Lower leg skin (tissue), 4 donors: ENCODE results near the gene GPS1. TPM values are rescaled to one million over a fixed set of nuclear protein-coding genes. Genes with fewer than 3 reads are reported as not detected.

Experiments
- DNase-seq, 2 donors: peaks; one replicate each; pipeline ENCODE4 v3.0.0-alpha.2; 2019; ENCODE audit warnings: low spot score in 2 of 2
- H3K4me3 ChIP-seq: fragments of 200-600 bp; sonication (generic); 2 replicates; pipeline ENCODE4 v1.5.1; 2017; ENCODE audit warnings: mild to moderate bottlenecking, low read depth; ENCODE audit not compliant: poor library complexity, severe bottlenecking
- POLR2A ChIP-seq, 2 donors: fragments of 450-650 bp; IDR thresholded peaks; one replicate each; pipeline ENCODE4 v1.6.1; 2016 to 2017; ENCODE audit warnings: antibody characterized with exemption in 2 of 2, mild to moderate bottlenecking in 1 of 2, moderate library complexity in 1 of 2
- WGBS, 2 donors: methylation state at CpG; one replicate each; pipeline ENCODE4 v1.1.5; 2018; 5-methylcytosine and 5-hydroxymethylcytosine counted together
- intact Hi-C: fragments of 100-400 bp; cut with DNase I; formaldehyde crosslinking; loops from one replicate; pipeline ENCODE4 v1.15.0; 2023; ENCODE audit warnings: low total_unique reads
- total RNA-seq, 4 donors: library from RNA; depleted of rRNA; stranded (reverse); fragments of >200 nt; gene quantifications; one replicate each; pipeline ENCODE4 v1.1.0, GENCODE V29; 2016
- TF ChIP-seq, protein P1 (sequence below), 3 donors: fragments of 450-650 bp; IDR thresholded peaks; one replicate each; pipeline ENCODE4 v1.5.1; 2016; ENCODE audit warnings: antibody characterized with exemption in 3 of 3, mild to moderate bottlenecking in 3 of 3, moderate library complexity in 2 of 3

GPS1 gene
- total RNA-seq, 4 donors from 2014 or later, result 57.2 to 99.3 (median 79.1) TPM

DNA sequence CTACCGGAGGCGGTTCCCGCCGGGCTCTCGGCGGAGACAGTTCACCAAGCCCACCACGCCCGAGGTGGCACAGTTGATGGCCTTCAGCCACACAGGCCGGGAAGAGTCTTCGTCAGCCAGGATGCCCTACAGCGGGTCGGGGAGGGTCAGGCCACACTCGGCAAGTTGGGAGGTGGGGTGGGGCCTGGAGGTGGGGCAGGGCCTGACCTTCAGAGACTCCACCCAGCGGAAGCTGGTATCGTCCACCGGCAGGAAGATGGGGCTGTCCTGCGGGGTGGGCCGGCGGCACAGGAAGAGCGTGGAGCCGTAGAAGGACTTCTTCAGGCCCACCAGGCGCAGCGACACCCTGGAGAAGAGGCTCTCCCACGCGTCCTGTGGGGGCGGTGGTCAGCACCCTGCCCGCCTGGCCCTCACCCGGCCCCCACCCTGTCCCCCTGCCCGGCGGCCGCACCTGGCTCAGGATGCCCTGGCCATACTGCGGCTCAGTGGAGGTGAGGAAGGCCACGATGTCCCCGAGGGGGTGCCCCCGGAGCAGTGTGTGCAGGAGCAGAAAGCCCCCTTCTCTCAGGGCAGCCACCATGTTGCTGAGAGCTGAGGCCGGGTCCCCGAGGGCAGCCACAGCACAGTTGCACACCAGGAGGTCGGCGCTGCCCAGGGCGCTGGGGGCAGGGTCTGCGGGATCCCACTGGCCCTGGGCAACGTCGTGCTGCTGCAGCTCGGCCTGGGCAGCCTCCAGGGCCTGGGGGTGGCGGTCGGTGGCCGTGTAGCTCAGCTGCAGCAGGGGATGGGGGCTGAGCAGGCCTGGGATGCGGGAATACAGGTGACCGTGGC is 33.5 kb downstream of the GPS1 start:
- no peak overlapping the region for H3K4me3 ChIP-seq
- WGBS, 2 donors, result 90 to 94% methylated on average over 31 to 44 of the region's 49 CpGs
- no peak for TF ChIP-seq POLR2A (IDR thresholded peaks at IDR 0.05)
- TF ChIP-seq, protein P1, sequence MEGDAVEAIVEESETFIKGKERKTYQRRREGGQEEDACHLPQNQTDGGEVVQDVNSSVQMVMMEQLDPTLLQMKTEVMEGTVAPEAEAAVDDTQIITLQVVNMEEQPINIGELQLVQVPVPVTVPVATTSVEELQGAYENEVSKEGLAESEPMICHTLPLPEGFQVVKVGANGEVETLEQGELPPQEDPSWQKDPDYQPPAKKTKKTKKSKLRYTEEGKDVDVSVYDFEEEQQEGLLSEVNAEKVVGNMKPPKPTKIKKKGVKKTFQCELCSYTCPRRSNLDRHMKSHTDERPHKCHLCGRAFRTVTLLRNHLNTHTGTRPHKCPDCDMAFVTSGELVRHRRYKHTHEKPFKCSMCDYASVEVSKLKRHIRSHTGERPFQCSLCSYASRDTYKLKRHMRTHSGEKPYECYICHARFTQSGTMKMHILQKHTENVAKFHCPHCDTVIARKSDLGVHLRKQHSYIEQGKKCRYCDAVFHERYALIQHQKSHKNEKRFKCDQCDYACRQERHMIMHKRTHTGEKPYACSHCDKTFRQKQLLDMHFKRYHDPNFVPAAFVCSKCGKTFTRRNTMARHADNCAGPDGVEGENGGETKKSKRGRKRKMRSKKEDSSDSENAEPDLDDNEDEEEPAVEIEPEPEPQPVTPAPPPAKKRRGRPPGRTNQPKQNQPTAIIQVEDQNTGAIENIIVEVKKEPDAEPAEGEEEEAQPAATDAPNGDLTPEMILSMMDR (IDR thresholded peaks at IDR 0.05), result no peak
- no peak for DNase-seq
- intact Hi-C loops, result no loop called here

DNA sequence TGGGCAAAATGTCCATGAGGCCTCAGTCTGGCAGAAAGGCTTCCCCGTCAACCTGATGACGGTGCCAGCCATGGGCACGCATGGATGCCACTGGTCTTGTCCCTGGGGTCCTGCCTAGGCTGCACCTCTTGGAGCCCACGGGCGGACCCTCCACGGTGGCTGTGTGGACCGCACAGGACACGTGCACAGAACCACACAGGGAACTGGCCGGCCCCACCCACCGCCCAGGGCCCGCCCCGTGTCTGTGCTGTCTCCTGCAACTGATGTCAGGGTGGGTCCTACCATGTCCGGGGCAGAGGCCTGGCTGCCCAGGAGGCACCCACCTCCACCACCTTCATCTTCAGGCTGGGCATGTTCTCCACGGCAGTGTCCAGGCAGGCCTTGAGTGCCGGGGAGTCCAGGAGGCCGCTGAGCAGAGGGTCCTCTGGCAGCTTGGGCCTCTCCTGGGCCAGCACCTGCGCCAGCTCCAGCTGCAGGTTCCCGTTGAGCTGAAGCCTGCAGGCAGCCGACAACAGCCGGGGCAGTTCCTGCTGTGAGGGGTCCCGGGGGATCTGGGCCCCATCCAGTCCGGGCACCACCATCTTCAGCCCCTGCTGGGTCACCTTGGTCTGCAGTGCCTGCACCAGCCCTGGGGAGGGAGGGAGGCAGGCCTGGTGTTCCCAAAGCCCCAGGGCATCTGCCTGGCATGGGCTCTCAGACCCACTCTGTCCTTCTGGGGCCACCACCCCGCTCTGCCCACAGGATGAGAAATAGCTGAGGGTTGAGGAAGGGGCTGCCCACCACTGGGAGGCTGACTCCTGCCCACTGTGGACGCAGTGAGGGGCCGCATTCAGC is 34.5 kb downstream of the GPS1 start:
- intact Hi-C loops, result no loop called here

DNA sequence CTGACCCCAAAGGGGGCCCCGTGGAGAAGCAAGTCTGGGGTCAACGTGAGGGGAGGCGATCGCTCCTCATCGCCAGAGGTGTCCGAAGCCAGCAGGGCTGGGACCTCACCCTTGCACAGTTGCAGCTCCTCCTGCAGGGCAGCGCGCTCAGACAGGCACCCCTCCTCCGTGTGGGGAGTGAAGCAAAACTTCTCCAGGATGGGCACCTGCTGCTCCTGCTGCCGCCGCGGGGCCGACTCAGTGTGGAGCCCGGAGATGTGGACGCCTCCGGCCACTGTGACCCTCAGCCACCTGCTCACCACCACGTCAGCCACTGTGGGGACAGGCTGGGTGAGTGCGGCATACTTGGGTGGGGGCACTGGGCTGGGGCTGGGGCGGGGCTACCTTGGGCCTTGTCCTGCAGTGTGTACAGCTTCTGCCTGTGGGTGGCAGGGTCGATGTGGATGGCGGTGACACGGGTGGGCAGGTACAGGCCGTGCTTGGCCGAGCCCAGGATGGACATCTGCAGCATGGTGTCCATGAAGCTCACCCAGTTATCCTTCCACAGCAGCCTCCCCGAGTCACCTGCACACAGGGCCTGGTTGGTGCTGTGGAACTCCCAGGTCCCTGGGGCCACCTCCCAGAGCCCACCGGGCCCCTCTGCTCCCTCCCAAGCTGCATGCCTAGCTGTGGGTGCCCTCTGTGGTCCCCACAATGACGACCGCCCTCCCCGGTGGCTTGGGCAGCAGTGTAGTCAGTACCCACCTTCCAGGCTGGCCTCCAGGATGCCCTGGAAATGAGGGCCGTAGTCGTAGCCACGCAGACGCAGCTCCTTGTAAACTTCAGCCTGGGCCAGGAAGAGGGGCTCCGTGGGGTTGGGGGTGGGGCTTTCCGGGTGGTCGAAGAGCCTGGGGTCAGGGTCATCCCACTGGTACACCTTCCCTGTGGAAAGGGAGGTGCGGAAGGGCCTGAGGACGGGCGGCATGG is 35.5 kb downstream of the GPS1 start:
- 89 to 91% methylated on average over 23 to 39 of the region's 39 CpGs for WGBS, 2 donors
- intact Hi-C loops, result no loop called here
- no peak overlapping the region for H3K4me3 ChIP-seq
- DNase-seq, result no peak
- TF ChIP-seq, protein P1 (IDR thresholded peaks at IDR 0.05), result no peak
- no peak for TF ChIP-seq POLR2A (IDR thresholded peaks at IDR 0.05)

More for the DNA sequence above, 34.5 kb downstream of the GPS1 start:
- no peak for TF ChIP-seq POLR2A (IDR thresholded peaks at IDR 0.05)
- TF ChIP-seq, protein P1 (IDR thresholded peaks at IDR 0.05), result no peak
- H3K4me3 ChIP-seq, result no peak overlapping the region
- DNase-seq, result no peak
- WGBS, 2 donors, result 95 to 97% methylated on average over 16 to 17 of the region's 25 CpGs

DNA sequence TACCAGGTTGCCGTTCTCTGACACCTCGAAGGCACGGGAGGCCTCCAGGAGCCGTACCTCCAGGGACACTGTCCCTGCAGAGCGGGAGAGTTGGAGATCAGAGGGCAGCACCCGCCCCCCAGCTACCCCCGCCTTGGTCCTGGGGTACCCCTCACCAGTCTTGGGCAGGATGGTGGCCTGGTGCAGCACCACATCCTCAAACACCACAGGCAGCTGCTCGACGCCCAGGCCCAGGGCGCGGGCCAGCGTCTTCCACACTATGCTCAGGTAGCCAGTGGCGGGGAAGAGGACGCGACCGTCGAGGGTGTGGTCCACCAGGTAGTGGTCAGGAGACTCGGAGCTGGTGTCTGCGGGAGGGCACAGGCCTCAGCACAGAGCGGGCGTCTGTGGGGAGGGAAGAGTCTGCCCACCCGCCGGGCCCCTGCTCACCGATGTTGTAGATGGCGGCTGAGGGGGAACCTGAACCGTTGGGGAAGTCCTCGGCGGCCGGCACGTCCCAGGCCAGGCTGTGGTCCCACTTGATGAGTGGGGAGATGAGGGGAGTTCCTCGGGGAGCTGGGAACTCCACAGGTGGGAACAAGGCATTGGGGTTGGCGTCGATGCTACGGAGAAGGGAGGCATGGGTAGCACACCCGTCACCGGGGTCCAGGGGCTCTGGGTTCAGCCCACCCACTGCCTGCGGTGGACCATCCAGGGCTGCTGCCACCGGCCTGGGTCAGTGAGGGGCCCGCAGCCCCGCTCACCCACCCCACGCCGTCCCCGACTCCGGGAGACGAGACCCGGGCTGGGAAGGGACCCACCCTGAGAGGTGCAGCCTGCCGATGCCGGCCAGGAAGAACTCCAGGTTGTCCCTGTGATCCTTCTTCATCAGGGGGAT is 36.5 kb downstream of the GPS1 start:
- DNase-seq, result no peak
- no peak for TF ChIP-seq POLR2A (IDR thresholded peaks at IDR 0.05)
- TF ChIP-seq, protein P1 (IDR thresholded peaks at IDR 0.05), result no peak
- WGBS, 2 donors, result 94% methylated on average over 46 of the region's 48 CpGs
- no peak overlapping the region for H3K4me3 ChIP-seq
- intact Hi-C loops, result no loop called here
